Measurements from ENCODE around the gene SLC45A3.

GRCh38 chr1:205669341-205670149 is 10.8 kb downstream of the SLC45A3 start:
- TF ChIP-seq POLR2AphosphoS5 (IDR thresholded peaks at IDR 0.05; ENCODE audit: low read depth, low read length) (no peak), TAF1 (IDR thresholded peaks at IDR 0.05; ENCODE audit: borderline replicate concordance, insufficient read depth, low read length) (no peak), REST (IDR thresholded peaks at IDR 0.05; ENCODE audit: insufficient read depth in 1 of 2, low read depth in 2 of 2, low read length in 2 of 2) (no peak), SIN3A (IDR thresholded peaks at IDR 0.05; ENCODE audit: borderline replicate concordance, insufficient read depth, low read length) (no peak), FOXP2 (optimal IDR thresholded peaks at IDR 0.05; ENCODE audit: borderline replicate concordance, extremely low read depth, extremely low read length, insufficient read depth) (no peak)
